KMS-11 (cell line): ENCODE results near the gene TSPAN18.

Source experiments
- H2AFZ ChIP-seq: fragments of 200-600 bp; sonication (generic); 2 replicates; pipeline ENCODE4 v1.6.1; 2016; ENCODE audit warnings: antibody characterized with exemption, mixed run types, low read depth
- H3K27ac ChIP-seq: fragments of 200-600 bp; sonication (generic); 2 replicates; pipeline ENCODE4 v1.6.1; 2016; ENCODE audit warnings: mild to moderate bottlenecking, mixed run types
- H3K27me3 ChIP-seq: fragments of 200-600 bp; sonication (generic); 2 replicates; pipeline ENCODE4 v1.6.1; 2017; ENCODE audit warnings: mild to moderate bottlenecking, low read depth, mixed run types, moderate library complexity; ENCODE audit not compliant: insufficient read depth
- H3K36me3 ChIP-seq: fragments of 200-600 bp; sonication (generic); 2 replicates; pipeline ENCODE4 v1.6.1; 2017; ENCODE audit warnings: mild to moderate bottlenecking, mixed run types; ENCODE audit not compliant: insufficient read depth
- H3K4me1 ChIP-seq: fragments of 200-600 bp; sonication (generic); 2 replicates; pipeline ENCODE4 v1.6.1; 2016; ENCODE audit warnings: mild to moderate bottlenecking, low read depth, mixed run types; ENCODE audit not compliant: poor library complexity, severe bottlenecking
- H3K4me2 ChIP-seq: fragments of 200-600 bp; sonication (generic); 2 replicates; pipeline ENCODE4 v1.7.0; 2016; ENCODE audit warnings: mild to moderate bottlenecking, mixed run types
- H3K4me3 ChIP-seq: fragments of 200-600 bp; sonication (generic); IDR thresholded peaks from 2 replicates; pipeline ENCODE4 v1.6.1; 2017; ENCODE audit warnings: low read depth, low read length, mixed read lengths; ENCODE audit not compliant: insufficient read depth
- H3K79me2 ChIP-seq: fragments of 200-600 bp; sonication (generic); 2 replicates; pipeline ENCODE4 v1.6.1; 2016; ENCODE audit warnings: low read depth, mixed run types; ENCODE audit not compliant: insufficient read depth
- H3K9ac ChIP-seq: fragments of 200-600 bp; sonication (generic); 2 replicates; pipeline ENCODE4 v1.6.1; 2016; ENCODE audit warnings: mild to moderate bottlenecking, mixed run types
- H4K20me1 ChIP-seq: fragments of 200-600 bp; sonication (generic); 2 replicates; pipeline ENCODE4 v1.6.1; 2016; ENCODE audit warnings: mild to moderate bottlenecking, mixed run types; ENCODE audit not compliant: insufficient read depth
- TF ChIP-seq, protein P1 (sequence below): fragments of 200-600 bp; sonication (generic); conservative IDR thresholded peaks from 2 replicates; pipeline ENCODE4 v1.6.1; 2017; ENCODE audit warnings: low read depth, mild to moderate bottlenecking, antibody characterized with exemption, low read length, moderate library complexity, mixed read lengths

Gene TSPAN18

DNA sequence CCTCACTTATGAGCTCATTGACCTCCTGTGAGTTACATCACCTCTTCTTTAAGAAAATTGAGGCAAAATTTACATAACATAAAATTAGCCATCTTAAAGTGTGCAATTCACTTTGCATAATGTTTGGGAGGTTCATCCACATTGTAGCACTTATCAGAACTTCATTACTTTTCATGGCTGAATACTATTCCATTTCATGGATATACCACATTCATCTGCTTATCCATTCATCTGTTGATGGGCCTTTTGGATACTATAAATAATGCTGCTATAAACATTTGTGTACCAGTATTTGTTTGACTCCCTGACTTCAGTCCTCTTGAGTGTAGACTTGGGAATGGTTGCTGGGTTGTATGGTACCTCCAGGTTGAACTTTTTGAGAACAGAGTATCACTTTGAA is 120.6 kb downstream of the TSPAN18 start:
- H4K20me1 ChIP-seq = no peaks in the 10 kb centered on the region
- TF ChIP-seq, protein P1, sequence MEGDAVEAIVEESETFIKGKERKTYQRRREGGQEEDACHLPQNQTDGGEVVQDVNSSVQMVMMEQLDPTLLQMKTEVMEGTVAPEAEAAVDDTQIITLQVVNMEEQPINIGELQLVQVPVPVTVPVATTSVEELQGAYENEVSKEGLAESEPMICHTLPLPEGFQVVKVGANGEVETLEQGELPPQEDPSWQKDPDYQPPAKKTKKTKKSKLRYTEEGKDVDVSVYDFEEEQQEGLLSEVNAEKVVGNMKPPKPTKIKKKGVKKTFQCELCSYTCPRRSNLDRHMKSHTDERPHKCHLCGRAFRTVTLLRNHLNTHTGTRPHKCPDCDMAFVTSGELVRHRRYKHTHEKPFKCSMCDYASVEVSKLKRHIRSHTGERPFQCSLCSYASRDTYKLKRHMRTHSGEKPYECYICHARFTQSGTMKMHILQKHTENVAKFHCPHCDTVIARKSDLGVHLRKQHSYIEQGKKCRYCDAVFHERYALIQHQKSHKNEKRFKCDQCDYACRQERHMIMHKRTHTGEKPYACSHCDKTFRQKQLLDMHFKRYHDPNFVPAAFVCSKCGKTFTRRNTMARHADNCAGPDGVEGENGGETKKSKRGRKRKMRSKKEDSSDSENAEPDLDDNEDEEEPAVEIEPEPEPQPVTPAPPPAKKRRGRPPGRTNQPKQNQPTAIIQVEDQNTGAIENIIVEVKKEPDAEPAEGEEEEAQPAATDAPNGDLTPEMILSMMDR = no peak
- H3K4me1 ChIP-seq = no peaks in the 10 kb centered on the region
- H3K9ac ChIP-seq = no peak overlapping the region
- H2AFZ ChIP-seq = no peak overlapping the region
- H3K4me2 ChIP-seq = no peak overlapping the region
- H3K27me3 ChIP-seq = no peaks in the 10 kb centered on the region
- H3K36me3 ChIP-seq = no peaks in the 10 kb centered on the region
- H3K79me2 ChIP-seq = no peaks in the 10 kb centered on the region
- no peak overlapping the region for H3K4me3 ChIP-seq
- H3K27ac ChIP-seq = no peak overlapping the region

DNA sequence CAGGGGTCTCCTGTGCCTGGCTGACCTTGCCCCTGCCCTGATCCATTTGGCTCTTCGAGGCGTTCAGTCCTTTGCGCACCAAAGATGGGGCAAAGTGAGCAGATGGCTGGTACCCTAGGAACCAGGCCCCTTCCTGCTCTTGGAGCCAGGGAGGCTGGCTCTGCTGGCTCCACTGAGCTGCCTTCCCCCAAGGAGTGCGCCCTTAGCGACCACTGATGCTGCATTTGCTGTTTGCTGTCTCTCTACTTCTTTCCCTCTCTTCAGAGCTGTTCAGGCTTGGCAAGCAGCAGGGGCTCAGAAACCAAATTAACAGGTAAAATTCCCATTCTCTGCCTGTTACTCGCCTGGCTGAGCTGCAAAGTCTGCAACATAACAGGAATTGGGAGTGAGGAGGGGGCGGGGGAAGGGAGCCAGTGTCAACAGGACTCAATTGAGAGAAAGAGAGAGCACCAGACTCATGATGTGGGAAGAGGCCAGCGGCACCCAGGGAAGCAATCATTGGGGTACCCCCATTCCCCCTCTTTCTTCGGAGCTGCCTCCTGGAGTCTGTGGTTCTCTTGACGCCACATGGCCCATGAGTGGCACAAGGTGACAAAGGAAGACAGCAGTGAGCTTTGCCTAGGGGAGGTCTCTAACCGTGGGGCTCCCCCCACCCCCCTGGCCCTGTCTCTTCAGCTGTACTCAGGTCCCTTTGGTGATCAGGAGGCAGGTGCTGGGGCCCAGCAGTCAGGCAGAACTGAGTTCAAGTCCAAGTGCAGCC is 121.6 kb downstream of the TSPAN18 start:
- no peaks in the 10 kb centered on the region for H3K79me2 ChIP-seq
- TF ChIP-seq, protein P1 = no peak
- H3K4me2 ChIP-seq = no peak overlapping the region
- no peaks in the 10 kb centered on the region for H3K36me3 ChIP-seq
- H3K27me3 ChIP-seq = no peaks in the 10 kb centered on the region
- no peaks in the 10 kb centered on the region for H3K4me1 ChIP-seq
- no peaks in the 10 kb centered on the region for H4K20me1 ChIP-seq
- no peak overlapping the region for H2AFZ ChIP-seq
- H3K4me3 ChIP-seq = no peak overlapping the region
- H3K9ac ChIP-seq = no peak overlapping the region
- H3K27ac ChIP-seq = no peak overlapping the region

DNA sequence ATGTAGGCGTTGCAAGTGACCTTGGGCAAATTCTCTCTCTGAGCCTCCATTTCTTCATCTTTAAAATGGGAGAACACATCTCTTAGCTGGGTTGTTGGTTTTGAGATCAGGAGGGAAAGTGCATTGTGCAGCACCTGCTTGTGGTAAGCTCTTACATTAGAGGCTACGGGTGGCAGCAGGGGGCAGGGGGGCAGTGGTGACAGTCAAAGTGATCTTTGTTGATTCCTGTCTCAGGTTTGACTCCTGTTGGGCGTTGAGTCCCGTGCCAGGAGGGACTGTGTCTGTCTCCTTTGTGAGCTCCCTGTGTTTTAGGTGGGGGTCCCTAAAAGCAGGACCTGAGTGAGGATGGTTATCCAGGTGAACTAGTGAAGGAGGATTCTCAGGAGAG is 122.2 kb downstream of the TSPAN18 start:
- Histone ChIP-seq H3K27me3 (no peaks in the 10 kb centered on the region), H3K27ac (no peak overlapping the region)
- TF ChIP-seq, protein P1 = no peak

DNA sequence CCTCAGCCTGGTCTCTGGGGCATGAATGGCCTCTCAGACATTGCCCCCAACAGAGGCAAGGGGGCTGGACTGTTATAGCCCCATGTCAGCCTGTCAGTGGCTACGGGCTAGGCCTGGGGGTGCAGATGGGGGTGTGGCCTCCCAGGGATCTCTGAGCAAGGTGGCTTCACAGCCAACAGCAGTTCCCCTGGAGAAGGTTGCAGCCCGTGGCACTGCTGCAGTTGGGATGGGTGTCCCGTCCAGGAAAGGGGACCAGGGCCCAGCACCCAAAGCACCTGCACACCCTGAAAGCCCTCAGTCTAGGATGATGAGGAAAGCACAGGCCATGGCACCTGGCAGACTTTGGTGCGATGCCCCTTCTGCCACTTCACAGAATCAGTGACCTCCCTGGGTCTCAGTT is 122.7 kb downstream of the TSPAN18 start:
- no peaks in the 10 kb centered on the region for H4K20me1 ChIP-seq
- H3K36me3 ChIP-seq = no peaks in the 10 kb centered on the region
- H3K4me2 ChIP-seq = no peak overlapping the region
- no peak overlapping the region for H2AFZ ChIP-seq
- no peaks in the 10 kb centered on the region for H3K4me1 ChIP-seq
- TF ChIP-seq, protein P1 = no peak
- H3K79me2 ChIP-seq = no peaks in the 10 kb centered on the region
- H3K4me3 ChIP-seq = no peak overlapping the region
- no peak overlapping the region for H3K27ac ChIP-seq
- H3K27me3 ChIP-seq = no peaks in the 10 kb centered on the region
- no peak overlapping the region for H3K9ac ChIP-seq

More for the DNA sequence above, 122.2 kb downstream of the TSPAN18 start:
- H2AFZ ChIP-seq = no peak overlapping the region
- H3K4me3 ChIP-seq = no peak overlapping the region
- no peaks in the 10 kb centered on the region for H4K20me1 ChIP-seq
- no peaks in the 10 kb centered on the region for H3K4me1 ChIP-seq
- H3K79me2 ChIP-seq = no peaks in the 10 kb centered on the region
- no peak overlapping the region for H3K4me2 ChIP-seq
- H3K36me3 ChIP-seq = no peaks in the 10 kb centered on the region
- no peak overlapping the region for H3K9ac ChIP-seq
